ENCODE measurements around the gene H2BK1.

The H2BK1 gene

DNA sequence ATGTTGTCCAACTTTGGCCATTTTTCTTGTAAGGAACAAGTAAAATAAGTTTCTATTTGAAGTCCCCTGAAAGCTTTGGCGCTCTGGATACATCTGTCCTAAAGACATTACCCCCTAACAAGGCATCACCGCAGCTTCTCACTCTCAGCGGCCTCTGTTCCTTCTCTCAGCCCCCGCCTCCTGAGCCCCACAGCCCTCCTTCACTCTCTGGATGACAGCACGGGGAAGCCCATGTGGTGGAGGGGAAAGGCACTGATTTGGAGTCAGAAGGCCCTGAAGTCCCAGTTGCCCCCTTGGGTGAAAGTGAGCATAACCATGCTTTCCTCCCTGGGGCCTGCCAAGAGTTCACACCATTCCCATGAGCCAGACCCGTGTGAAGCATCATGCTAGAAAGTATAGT is 4.6 kb downstream of the H2BK1 start:
- Histone ChIP-seq H3K27ac (no peak overlapping the region), H3K27me3 (peaks cover 0 to 28% of the 10 kb centered on the region in 2 donors), H3K36me3 (peaks cover 0 to 2% (median 0%) of the 10 kb centered on the region in 3 donors), H3K4me3 (no peak overlapping the region), H3K4me1 (no peaks in the 10 kb centered on the region), H3K9me3 (no peaks in the 10 kb centered on the region)
- TF ChIP-seq, protein P1, sequence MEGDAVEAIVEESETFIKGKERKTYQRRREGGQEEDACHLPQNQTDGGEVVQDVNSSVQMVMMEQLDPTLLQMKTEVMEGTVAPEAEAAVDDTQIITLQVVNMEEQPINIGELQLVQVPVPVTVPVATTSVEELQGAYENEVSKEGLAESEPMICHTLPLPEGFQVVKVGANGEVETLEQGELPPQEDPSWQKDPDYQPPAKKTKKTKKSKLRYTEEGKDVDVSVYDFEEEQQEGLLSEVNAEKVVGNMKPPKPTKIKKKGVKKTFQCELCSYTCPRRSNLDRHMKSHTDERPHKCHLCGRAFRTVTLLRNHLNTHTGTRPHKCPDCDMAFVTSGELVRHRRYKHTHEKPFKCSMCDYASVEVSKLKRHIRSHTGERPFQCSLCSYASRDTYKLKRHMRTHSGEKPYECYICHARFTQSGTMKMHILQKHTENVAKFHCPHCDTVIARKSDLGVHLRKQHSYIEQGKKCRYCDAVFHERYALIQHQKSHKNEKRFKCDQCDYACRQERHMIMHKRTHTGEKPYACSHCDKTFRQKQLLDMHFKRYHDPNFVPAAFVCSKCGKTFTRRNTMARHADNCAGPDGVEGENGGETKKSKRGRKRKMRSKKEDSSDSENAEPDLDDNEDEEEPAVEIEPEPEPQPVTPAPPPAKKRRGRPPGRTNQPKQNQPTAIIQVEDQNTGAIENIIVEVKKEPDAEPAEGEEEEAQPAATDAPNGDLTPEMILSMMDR (IDR thresholded peaks at IDR 0.05): no peak
- no peak for DNase-seq
- intact Hi-C loops (cut with DNase I; ENCODE audit: low total_unique reads): no loop called here

DNA sequence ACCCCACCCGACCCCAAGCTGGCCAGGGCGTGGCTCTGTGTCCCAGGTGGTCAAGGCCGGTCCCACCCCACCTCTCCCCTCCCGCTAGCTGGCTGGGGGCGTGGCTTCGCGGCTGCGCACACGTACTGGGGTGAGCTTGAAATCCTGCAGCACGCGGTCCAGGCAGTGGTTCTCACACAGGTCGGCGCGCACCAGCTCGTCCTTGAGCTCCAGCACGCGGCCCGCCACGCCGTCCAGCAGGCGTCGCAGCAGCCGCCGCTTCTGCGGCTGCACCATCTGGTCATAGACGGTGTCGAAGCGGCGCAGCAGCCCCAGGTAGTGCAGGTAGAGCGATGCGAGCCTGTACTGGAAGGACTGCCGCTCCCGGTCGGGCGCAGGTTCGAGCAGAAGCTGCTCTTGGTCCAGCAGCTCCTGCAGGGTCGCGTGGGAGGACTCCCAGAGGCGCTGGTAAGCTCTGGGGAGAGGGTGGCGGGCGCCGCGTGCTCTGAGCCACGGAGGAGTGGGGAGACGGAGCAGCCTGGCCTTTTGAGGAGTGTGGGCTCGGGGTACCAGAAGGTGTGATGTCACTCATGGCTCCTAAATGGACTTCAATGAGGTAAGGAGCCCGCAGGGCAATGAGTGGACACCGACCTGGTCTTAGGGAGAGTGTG is 5.8 kb downstream of the H2BK1 start:
- Histone ChIP-seq H3K36me3 (no peaks in the 10 kb centered on the region), H3K4me1 (no peaks in the 10 kb centered on the region), H3K27ac (no peak overlapping the region), H3K4me3 (no peak overlapping the region), H3K27me3 (peaks cover 0 to 41% of the 10 kb centered on the region in 2 donors), H3K9me3 (no peaks in the 10 kb centered on the region)
- intact Hi-C loops (cut with DNase I; ENCODE audit: low total_unique reads): no loop called here
- DNase-seq: no peak
- TF ChIP-seq, protein P1 (IDR thresholded peaks at IDR 0.05): no peak

DNA sequence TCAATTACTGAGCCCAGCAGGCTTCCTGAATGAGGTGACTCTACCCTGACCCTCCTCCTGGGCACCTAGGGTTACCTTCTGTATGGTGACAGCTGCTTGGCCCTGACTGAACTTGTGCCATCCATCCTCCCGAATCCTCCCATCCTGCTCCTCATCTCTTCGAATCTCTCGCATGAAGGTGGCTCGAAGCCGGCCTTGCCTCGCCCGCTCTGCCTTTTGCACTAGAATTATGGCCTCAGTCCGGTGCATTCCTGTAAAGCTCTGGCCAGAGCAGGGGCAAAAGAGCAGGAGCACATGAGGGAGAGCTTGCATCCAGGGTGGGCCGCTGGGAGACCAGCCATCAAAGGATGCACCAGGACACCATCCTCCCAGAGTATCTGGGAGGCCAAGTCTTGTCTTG is 7.5 kb downstream of the H2BK1 start:
- no peaks in the 10 kb centered on the region for H3K36me3 ChIP-seq
- H3K4me1 ChIP-seq: no peaks in the 10 kb centered on the region
- no peak for DNase-seq
- H3K27ac ChIP-seq: no peak overlapping the region
- no peak overlapping the region for H3K4me3 ChIP-seq
- TF ChIP-seq, protein P1 (IDR thresholded peaks at IDR 0.05): no peak
- no peaks in the 10 kb centered on the region for H3K9me3 ChIP-seq
- intact Hi-C loops (cut with DNase I; ENCODE audit: low total_unique reads): no loop called here
- H3K27me3 ChIP-seq: peaks cover 0 to 51% of the 10 kb centered on the region in 2 donors

DNA sequence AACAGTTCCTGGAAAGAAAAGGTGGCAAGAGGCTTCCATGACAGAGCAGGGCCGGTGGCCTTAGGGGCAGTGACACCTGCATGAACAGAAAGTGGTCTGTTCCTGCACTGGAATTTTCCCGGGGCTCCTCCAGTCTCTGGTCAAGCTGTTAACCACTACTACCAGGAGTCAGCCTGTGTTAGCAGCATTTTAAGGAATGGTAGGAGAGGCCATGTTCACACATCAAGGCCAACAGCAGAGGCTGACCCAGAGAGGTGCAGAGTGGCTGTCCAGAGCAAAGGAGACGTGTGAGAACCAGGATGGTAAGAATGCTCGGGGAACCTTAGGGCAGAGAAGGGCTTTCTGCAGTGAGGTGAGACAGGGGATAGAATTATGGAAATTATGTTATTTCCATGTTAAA is 8.5 kb downstream of the H2BK1 start:
- TF ChIP-seq, protein P1 (IDR thresholded peaks at IDR 0.05): no peak
- Histone ChIP-seq H3K27me3 (peaks cover 0 to 51% of the 10 kb centered on the region in 2 donors), H3K36me3 (no peaks in the 10 kb centered on the region), H3K9me3 (no peaks in the 10 kb centered on the region), H3K4me1 (no peaks in the 10 kb centered on the region), H3K27ac (no peak overlapping the region), H3K4me3 (no peak overlapping the region)
- intact Hi-C loops (cut with DNase I; ENCODE audit: low total_unique reads): no loop called here
- no peak for DNase-seq

DNA sequence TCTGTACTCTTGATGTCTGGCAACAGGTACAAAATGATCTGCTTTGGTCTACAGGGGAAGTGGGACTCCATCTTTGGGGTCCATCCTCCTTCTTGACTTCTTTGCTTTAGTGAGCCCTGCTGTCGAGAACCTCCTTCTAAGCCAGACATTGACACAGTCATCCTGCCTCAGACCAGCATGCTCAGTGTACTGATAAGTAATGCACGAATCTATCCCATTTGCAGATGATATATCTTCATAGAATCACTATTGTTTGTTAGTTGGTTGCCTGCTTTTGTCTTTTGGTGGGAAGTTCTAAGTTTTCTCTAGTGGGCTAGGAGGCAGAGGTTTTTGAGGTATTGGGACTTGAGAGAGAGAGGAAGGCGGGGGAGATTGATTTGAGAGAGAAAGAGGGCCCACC is 8.9 kb downstream of the H2BK1 start:
- DNase-seq: no peak
- H3K27me3 ChIP-seq: peaks cover 0 to 52% of the 10 kb centered on the region in 2 donors
- H3K4me1 ChIP-seq: no peaks in the 10 kb centered on the region
- no peaks in the 10 kb centered on the region for H3K9me3 ChIP-seq
- no peaks in the 10 kb centered on the region for H3K36me3 ChIP-seq
- H3K4me3 ChIP-seq: no peak overlapping the region
- TF ChIP-seq, protein P1 (IDR thresholded peaks at IDR 0.05): no peak
- H3K27ac ChIP-seq: no peak overlapping the region
- intact Hi-C loops (cut with DNase I; ENCODE audit: low total_unique reads): no loop called here
